ENCODE results near the gene PDE3A. TPM values are rescaled to one million over a fixed set of nuclear protein-coding genes. Genes with fewer than 3 reads are reported as not detected.
A peak's percentile ranks its signal among the peaks of the same experiment; 100 is the strongest.

The PDE3A gene
- polyA plus RNA-seq, 10 donors: 7.6 to 13.6 (median 11.3) TPM

- no peak for DNase-seq
Observed at GRCh38 chr12:20455001-20455706, 86.8 kb downstream of the PDE3A start.

GRCh38 chr12:20457582-20457981 is 89.2 kb downstream of the PDE3A start:
- DNase-seq: no peak

GRCh38 chr12:20458011-20458410 is 89.7 kb downstream of the PDE3A start:
- no peak for DNase-seq

- no peak for DNase-seq
Observed at GRCh38 chr12:20459920-20460319, 91.6 kb downstream of the PDE3A start.

- no peak for DNase-seq
Observed at GRCh38 chr12:20460956-20461355, 92.6 kb downstream of the PDE3A start.

- no peak for DNase-seq
Observed at GRCh38 chr12:20463913-20464524, 95.7 kb downstream of the PDE3A start.

GRCh38 chr12:20469300-20469699 is 101.0 kb downstream of the PDE3A start:
- peak in 1 of 3 donors; percentile 56 for DNase-seq

GRCh38 chr12:20469756-20470155 is 101.4 kb downstream of the PDE3A start:
- peak in 2 of 3 donors; percentile 51 to 74 for DNase-seq

GRCh38 chr12:20472102-20472782 is 103.9 kb downstream of the PDE3A start:
- peak in 2 of 3 donors; percentile 44 to 63 for DNase-seq

- DNase-seq: no peak
Observed at GRCh38 chr12:20473133-20473532, 104.8 kb downstream of the PDE3A start.

- DNase-seq: no peak
Observed at GRCh38 chr12:20474016-20474415, 105.7 kb downstream of the PDE3A start.

- DNase-seq: no peak
Observed at GRCh38 chr12:20474443-20474842, 106.1 kb downstream of the PDE3A start.

- no peak for DNase-seq
Observed at GRCh38 chr12:20475542-20475941, 107.2 kb downstream of the PDE3A start.

GRCh38 chr12:20476551-20476950 is 108.2 kb downstream of the PDE3A start:
- DNase-seq: no peak

- no peak for DNase-seq
Observed at GRCh38 chr12:20477255-20477654, 108.9 kb downstream of the PDE3A start.

- DNase-seq: no peak
Observed at GRCh38 chr12:20477672-20478071, 109.3 kb downstream of the PDE3A start.

- peak in 1 of 3 donors; percentile 54 for DNase-seq
Observed at GRCh38 chr12:20482491-20483054, 114.2 kb downstream of the PDE3A start.

GRCh38 chr12:20483776-20484175 is 115.4 kb downstream of the PDE3A start:
- no peak for DNase-seq

- DNase-seq: no peak
Observed at GRCh38 chr12:20486233-20486632, 117.9 kb downstream of the PDE3A start.

- no peak for DNase-seq
Observed at GRCh38 chr12:20487519-20487918, 119.2 kb downstream of the PDE3A start.

- no peak for DNase-seq
Observed at GRCh38 chr12:20489645-20490044, 121.3 kb downstream of the PDE3A start.

GRCh38 chr12:20490213-20490612 is 121.9 kb downstream of the PDE3A start:
- no peak for DNase-seq

- DNase-seq: no peak
Observed at GRCh38 chr12:20491290-20491689, 123.0 kb downstream of the PDE3A start.

Data from muscle of back (tissue), 11 donors.